Thyroid gland (tissue), 4 donors: Measurements from ENCODE around the gene NCBP3.
"Not testable (repeated sequence)": the region's sequence is repeated elsewhere in the genome, so short reads cannot be mapped to it uniquely, and the experiment has no call there.

ENCODE experiments used
- POLR2A ChIP-seq, 2 donors: fragments of 450-650 bp; IDR thresholded peaks; one replicate each; pipeline ENCODE4 v1.6.1; 2017; ENCODE audit warnings: antibody characterized with exemption in 2 of 2, mild to moderate bottlenecking in 2 of 2, moderate library complexity in 1 of 2
- TF ChIP-seq, protein P1 (sequence below), 6 experiments: fragments of 200-600 bp in 3 of 6; fragments of 450-650 bp in 3 of 6; sonication (generic) in 3 of 6; IDR thresholded peaks; one replicate each; pipeline ENCODE4 v1.5.1; 2016 to 2019; ENCODE audit warnings: antibody characterized with exemption in 6 of 6, mild to moderate bottlenecking in 2 of 6, inconsistent platforms in 1 of 6, moderate library complexity in 1 of 6

DNA sequence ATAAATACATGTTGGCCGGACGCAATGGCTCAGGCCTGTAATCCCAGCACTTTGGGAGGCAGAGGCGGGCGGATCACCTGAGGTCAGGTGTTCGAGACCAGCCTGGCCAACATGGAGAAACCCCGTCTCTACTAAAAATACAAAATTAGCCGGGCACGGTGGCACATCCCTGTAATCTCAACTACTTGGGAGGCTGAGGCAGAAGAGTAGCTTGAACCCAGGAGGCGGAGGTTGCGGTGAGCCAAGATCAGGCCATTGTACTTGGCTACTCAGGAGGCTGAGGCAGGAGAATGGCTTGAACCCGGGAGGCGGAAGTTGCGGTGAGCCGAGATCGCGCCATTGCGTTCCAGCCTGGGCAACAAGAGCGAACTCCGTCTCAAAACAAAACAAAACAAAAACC lies 1.5 kb downstream of the NCBP3 start:
- TF ChIP-seq, protein P1, sequence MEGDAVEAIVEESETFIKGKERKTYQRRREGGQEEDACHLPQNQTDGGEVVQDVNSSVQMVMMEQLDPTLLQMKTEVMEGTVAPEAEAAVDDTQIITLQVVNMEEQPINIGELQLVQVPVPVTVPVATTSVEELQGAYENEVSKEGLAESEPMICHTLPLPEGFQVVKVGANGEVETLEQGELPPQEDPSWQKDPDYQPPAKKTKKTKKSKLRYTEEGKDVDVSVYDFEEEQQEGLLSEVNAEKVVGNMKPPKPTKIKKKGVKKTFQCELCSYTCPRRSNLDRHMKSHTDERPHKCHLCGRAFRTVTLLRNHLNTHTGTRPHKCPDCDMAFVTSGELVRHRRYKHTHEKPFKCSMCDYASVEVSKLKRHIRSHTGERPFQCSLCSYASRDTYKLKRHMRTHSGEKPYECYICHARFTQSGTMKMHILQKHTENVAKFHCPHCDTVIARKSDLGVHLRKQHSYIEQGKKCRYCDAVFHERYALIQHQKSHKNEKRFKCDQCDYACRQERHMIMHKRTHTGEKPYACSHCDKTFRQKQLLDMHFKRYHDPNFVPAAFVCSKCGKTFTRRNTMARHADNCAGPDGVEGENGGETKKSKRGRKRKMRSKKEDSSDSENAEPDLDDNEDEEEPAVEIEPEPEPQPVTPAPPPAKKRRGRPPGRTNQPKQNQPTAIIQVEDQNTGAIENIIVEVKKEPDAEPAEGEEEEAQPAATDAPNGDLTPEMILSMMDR (IDR thresholded peaks at IDR 0.05), result not testable (repeated sequence)
- not testable (repeated sequence) for TF ChIP-seq POLR2A (IDR thresholded peaks at IDR 0.05)
